ENCODE results near the gene CES5A. TPM values are rescaled to one million over a fixed set of nuclear protein-coding genes. Genes with fewer than 3 reads are reported as not detected.

The CES5A gene
- total and polyA plus RNA-seq, 2 of the 4 experiments (the other 2 are of a cell fraction) = not detected

- no peak for DNase-seq
- CTCF ChIA-PET = no interaction called here
- BruUV-seq (replicated peaks) = no TSS peak
These were observed 14.3 kb upstream of the CES5A start for GRCh38 chr16:55889518-55889917.

More at GRCh38 chr16:55889518-55889917, 14.3 kb upstream of the CES5A start:
- Histone ChIP-seq H2AK9ac (replicated peaks; ENCODE audit: low read depth, low read length, poor library complexity) (no peak overlapping the region), H2AK5ac (ENCODE audit: low read depth, low read length) (no peak overlapping the region), H3K4me3 (ENCODE audit: insufficient read depth, low read depth, low read length) (no peak overlapping the region), H4K91ac (ENCODE audit: insufficient read depth, low read depth, low read length) (no peak overlapping the region), H3K56ac (ENCODE audit: extremely low read depth, insufficient read depth, low read length) (no peak overlapping the region), H3K4me2 (ENCODE audit: low read depth, low read length) (no peak overlapping the region), H3K36me3 (ENCODE audit: control insufficient read depth, insufficient read depth, low read length) (no peaks in the 10 kb centered on the region), H3K4me1 (ENCODE audit: control insufficient read depth, insufficient read depth, low read length) (no peaks in the 10 kb centered on the region), H2BK15ac (ENCODE audit: low read depth, low read length) (no peak overlapping the region), H4K20me1 (ENCODE audit: insufficient read depth, low read length) (no peaks in the 10 kb centered on the region), H3K9me3 (ENCODE audit: control insufficient read depth, insufficient read depth, low read length) (peaks cover 2% of the 10 kb centered on the region; the same call in 1 of the 2 replicates), H4K8ac (ENCODE audit: low read depth in 2 of 2, low read length in 2 of 2) (no peak overlapping the region), H3K27me3 (ENCODE audit: control insufficient read depth, insufficient read depth, low read length) (no peaks in the 10 kb centered on the region), H2AFZ (replicated peaks; ENCODE audit: low read length, poor library complexity) (no peak overlapping the region), H2BK120ac (ENCODE audit: low read depth, low read length) (no peak overlapping the region), H3K79me1 (ENCODE audit: low read depth in 1 of 2, low read length in 2 of 2) (no peaks in the 10 kb centered on the region), H3K23ac (ENCODE audit: low read depth, low read length) (no peak overlapping the region), H3K27ac (ENCODE audit: insufficient read depth, low read length) (no peak overlapping the region), H3K4ac (ENCODE audit: low read depth, low read length) (no peak overlapping the region), H3K9ac (ENCODE audit: low read depth, low read length) (no peak overlapping the region), H3K9me1 (ENCODE audit: insufficient read depth, low read length) (no peaks in the 10 kb centered on the region), H2BK5ac (ENCODE audit: low read depth, low read length, poor library complexity, severe bottlenecking) (no peak overlapping the region), H4K5ac (ENCODE audit: low read depth, low read length) (no peak overlapping the region), H2BK20ac (ENCODE audit: low read depth, low read length) (no peak overlapping the region), H3K18ac (ENCODE audit: low read depth, low read length) (no peak overlapping the region), H3K14ac (replicated peaks; ENCODE audit: low read depth, low read length) (no peak overlapping the region)
- no CpG with 5 or more reads among the region's 2 CpGs for WGBS, 2 experiments (ENCODE audit: extremely low coverage in 2 of 2, insufficient read length in 1 of 2)
- TF ChIP-seq MAFK (IDR thresholded peaks at IDR 0.05; ENCODE audit: low read depth, low read length) = no peak
- TF ChIP-seq FOS (IDR thresholded peaks at IDR 0.05; ENCODE audit: low read depth, low read length) = no peak
- no peak for TF ChIP-seq ELK1 (IDR thresholded peaks at IDR 0.05; ENCODE audit: borderline replicate concordance, low read depth, low read length)
- no peak for TF ChIP-seq USF2 (IDR thresholded peaks at IDR 0.05; ENCODE audit: low read depth, low read length)
- intact Hi-C loops (cut with micrococcal nuclease) = no loop called here
- dilution Hi-C loops (cut with HindIII; ENCODE audit: low sequenced_read_pairs, unreplicated experiment) = no loop called here
- ATAC-seq (ENCODE audit: low read depth) = no peak
- in situ Hi-C loops (cut with MboI; ENCODE audit: low sequenced_read_pairs) = no loop called here
- POLR2A ChIA-PET (ENCODE audit: unreplicated experiment) = no interaction called here

Measured in IMR-90 (cell line).